Thoracic aorta (tissue), 2 donors: ENCODE results near the gene CCT7. TPM values are rescaled to one million over a fixed set of nuclear protein-coding genes. Genes with fewer than 3 reads are reported as not detected.

ENCODE experiments used
- ATAC-seq: fragments of 150-250 bp; one replicate; pipeline ENCODE4 v1.8.0; 2017; ENCODE audit warnings: low read depth; ENCODE audit not compliant: insufficient number of reproducible peaks, low FRiP score
- DNase-seq: peaks from one replicate; pipeline ENCODE4 v3.0.0-alpha.2; 2020; ENCODE audit warnings: low spot score
- H3K27ac ChIP-seq, 2 donors: fragments of 200-600 bp; sonication (generic); 1 replicate in 1 of 2; 2 replicates in 1 of 2; pipeline ENCODE4 v1.5.1; 2016; ENCODE audit warnings: mild to moderate bottlenecking in 2 of 2, moderate library complexity in 2 of 2
- H3K27me3 ChIP-seq: fragments of 200-600 bp; sonication (generic); replicated peaks from 2 replicates; pipeline ENCODE4 v1.6.0; 2016; ENCODE audit warnings: mild to moderate bottlenecking; ENCODE audit not compliant: insufficient read depth
- H3K36me3 ChIP-seq: fragments of 200-600 bp; sonication (generic); one replicate; pipeline ENCODE4 v1.5.1; 2016
- H3K4me1 ChIP-seq, 2 donors: fragments of 200-600 bp; sonication (generic); 1 replicate in 1 of 2; 2 replicates in 1 of 2; pipeline versions ENCODE4 v1.5.1 to v1.6.0; 2016; ENCODE audit warnings: low read depth in 2 of 2, mild to moderate bottlenecking in 1 of 2; ENCODE audit not compliant: control insufficient read depth in 1 of 2
- H3K4me3 ChIP-seq: fragments of 200-600 bp; sonication (generic); 2 replicates; pipeline ENCODE4 v1.5.1; 2016; ENCODE audit warnings: mild to moderate bottlenecking
- H3K9me3 ChIP-seq: fragments of 200-600 bp; sonication (generic); 2 replicates; pipeline ENCODE4 v1.5.1; 2016
- total RNA-seq, 2 donors: library from RNA; depleted of rRNA; stranded (reverse); fragments of >200 nt; gene quantifications; one replicate each; pipeline versions ENCODE4 v1.1.0 to v1.2.3, GENCODE V29; 2016
- TF ChIP-seq, protein P1 (sequence below): fragments of 200-600 bp; sonication (generic); IDR thresholded peaks from one replicate; pipeline ENCODE4 v1.5.1; 2019; ENCODE audit warnings: antibody characterized with exemption

Gene CCT7
- total RNA-seq, 2 donors from 2014 or later = 121 to 144 TPM

DNA sequence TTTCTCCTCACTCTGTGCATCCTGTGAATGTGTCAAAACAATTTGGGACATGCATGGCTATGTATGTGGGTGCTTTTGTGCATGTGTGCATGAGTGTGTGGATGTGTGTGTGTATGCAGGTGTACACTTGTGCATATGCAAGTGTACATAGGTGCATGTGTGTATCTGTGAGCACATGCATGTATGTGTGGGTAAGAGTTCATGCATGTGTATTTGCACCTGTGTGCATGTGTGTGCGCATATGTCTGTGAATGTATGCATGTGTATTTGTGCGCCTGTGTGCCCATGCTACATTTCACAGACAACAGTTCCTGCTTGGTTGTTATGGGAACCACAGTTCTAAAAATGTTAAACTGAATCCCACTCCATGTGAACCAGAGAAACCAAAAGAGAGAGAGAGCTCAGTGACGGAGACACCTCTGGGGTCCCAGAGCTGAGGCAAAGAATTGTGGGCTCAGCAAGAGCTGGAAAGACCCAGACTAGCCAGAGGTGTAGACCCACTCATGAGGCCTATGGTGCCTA lies 52.1 kb downstream of the CCT7 start:
- TF ChIP-seq, protein P1, sequence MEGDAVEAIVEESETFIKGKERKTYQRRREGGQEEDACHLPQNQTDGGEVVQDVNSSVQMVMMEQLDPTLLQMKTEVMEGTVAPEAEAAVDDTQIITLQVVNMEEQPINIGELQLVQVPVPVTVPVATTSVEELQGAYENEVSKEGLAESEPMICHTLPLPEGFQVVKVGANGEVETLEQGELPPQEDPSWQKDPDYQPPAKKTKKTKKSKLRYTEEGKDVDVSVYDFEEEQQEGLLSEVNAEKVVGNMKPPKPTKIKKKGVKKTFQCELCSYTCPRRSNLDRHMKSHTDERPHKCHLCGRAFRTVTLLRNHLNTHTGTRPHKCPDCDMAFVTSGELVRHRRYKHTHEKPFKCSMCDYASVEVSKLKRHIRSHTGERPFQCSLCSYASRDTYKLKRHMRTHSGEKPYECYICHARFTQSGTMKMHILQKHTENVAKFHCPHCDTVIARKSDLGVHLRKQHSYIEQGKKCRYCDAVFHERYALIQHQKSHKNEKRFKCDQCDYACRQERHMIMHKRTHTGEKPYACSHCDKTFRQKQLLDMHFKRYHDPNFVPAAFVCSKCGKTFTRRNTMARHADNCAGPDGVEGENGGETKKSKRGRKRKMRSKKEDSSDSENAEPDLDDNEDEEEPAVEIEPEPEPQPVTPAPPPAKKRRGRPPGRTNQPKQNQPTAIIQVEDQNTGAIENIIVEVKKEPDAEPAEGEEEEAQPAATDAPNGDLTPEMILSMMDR = no peak
- no peaks in the 10 kb centered on the region for H3K27me3 ChIP-seq
- peaks cover 0 to 16% of the 10 kb centered on the region in 2 donors for H3K4me1 ChIP-seq
- no peaks in the 10 kb centered on the region for H3K36me3 ChIP-seq
- no peak overlapping the region for H3K4me3 ChIP-seq
- no peaks in the 10 kb centered on the region for H3K9me3 ChIP-seq
- H3K27ac ChIP-seq = no peak overlapping the region
- DNase-seq (no peak), ATAC-seq (no peak)

GRCh38 chr2:73289304-73289703 lies 55.2 kb downstream of the CCT7 start:
- no peak for DNase-seq
- no peaks in the 10 kb centered on the region for H3K36me3 ChIP-seq
- no peak for ATAC-seq
- no peaks in the 10 kb centered on the region for H3K9me3 ChIP-seq
- no peak overlapping the region for H3K4me3 ChIP-seq
- H3K27me3 ChIP-seq = peaks cover 14% of the 10 kb centered on the region
- no peak overlapping the region for H3K27ac ChIP-seq
- TF ChIP-seq, protein P1 = no peak
- peaks cover 10 to 31% of the 10 kb centered on the region in 2 donors for H3K4me1 ChIP-seq

- no peaks in the 10 kb centered on the region for H3K9me3 ChIP-seq
- H3K4me3 ChIP-seq = no peak overlapping the region
- TF ChIP-seq, protein P1 = no peak
- DNase-seq (no peak), ATAC-seq (no peak)
- no peak overlapping the region for H3K27ac ChIP-seq
- peaks cover 10 to 22% of the 10 kb centered on the region in 2 donors for H3K4me1 ChIP-seq
- H3K36me3 ChIP-seq = no peaks in the 10 kb centered on the region
- peaks cover 24% of the 10 kb centered on the region for H3K27me3 ChIP-seq
These were observed 56.1 kb downstream of the CCT7 start for GRCh38 chr2:73290049-73290839.

GRCh38 chr2:73291093-73291460 lies 57.0 kb downstream of the CCT7 start:
- Histone ChIP-seq H3K36me3 (no peaks in the 10 kb centered on the region), H3K9me3 (no peaks in the 10 kb centered on the region), H3K4me3 (peak overlapping the region; percentile 55), H3K27ac (no peak overlapping the region), H3K27me3 (peaks cover 25% of the 10 kb centered on the region), H3K4me1 (peaks cover 10 to 22% of the 10 kb centered on the region in 2 donors)
- no peak for ATAC-seq
- no peak for DNase-seq
- TF ChIP-seq, protein P1 = no peak

- ATAC-seq (no peak), DNase-seq (no peak)
- H3K27me3 ChIP-seq = peaks cover 25% of the 10 kb centered on the region
- peak overlapping the region; percentile 55 for H3K4me3 ChIP-seq
- no peaks in the 10 kb centered on the region for H3K9me3 ChIP-seq
- H3K27ac ChIP-seq = no peak overlapping the region
- TF ChIP-seq, protein P1 = no peak
- peaks cover 10 to 22% of the 10 kb centered on the region in 2 donors for H3K4me1 ChIP-seq
- H3K36me3 ChIP-seq = no peaks in the 10 kb centered on the region
These were observed 57.6 kb downstream of the CCT7 start for GRCh38 chr2:73291461-73292315.
